Neural cell (in vitro differentiated cells): ENCODE data around the gene EYA2. TPM values are rescaled to one million over a fixed set of nuclear protein-coding genes. Genes with fewer than 3 reads are reported as not detected.

Experiments
- H2AFZ ChIP-seq: fragments of 200-600, 300-800 bp; sonication (generic), shearing (Covaris generic); 2 replicates; pipeline ENCODE4 v1.6.0; 2014; ENCODE audit warnings: low read depth, mild to moderate bottlenecking, antibody characterized with exemption, low read length, moderate library complexity
- H3F3A ChIP-seq: fragments of 200-600 bp; shearing (Covaris generic); 2 replicates; pipeline ENCODE4 v1.6.1; 2016; ENCODE audit warnings: mild to moderate bottlenecking, moderate library complexity, mixed read lengths, antibody characterized with exemption, low read length; ENCODE audit not compliant: insufficient read depth, poor library complexity, severe bottlenecking
- H3K27ac ChIP-seq: fragments of 200-600, 300-800 bp; sonication (generic), shearing (Covaris generic); 2 replicates; pipeline ENCODE4 v1.5.1; 2014; ENCODE audit warnings: mild to moderate bottlenecking, low read length, moderate library complexity
- H3K27me3 ChIP-seq: fragments of 300-800, 200-600 bp; sonication (generic), shearing (Covaris generic); 2 replicates; pipeline ENCODE4 v1.6.0; 2014; ENCODE audit warnings: mild to moderate bottlenecking, low read depth, low read length, moderate library complexity; ENCODE audit not compliant: insufficient read depth
- H3K36me3 ChIP-seq: fragments of 300-800, 200-600 bp; sonication (generic), shearing (Covaris generic); 2 replicates; pipeline ENCODE4 v1.5.1; 2014; ENCODE audit warnings: mild to moderate bottlenecking, antibody characterized with exemption, low read length, moderate library complexity; ENCODE audit not compliant: insufficient read depth
- H3K4me2 ChIP-seq: fragments of 300-800, 200-600 bp; sonication (generic), shearing (Covaris generic); 2 replicates; pipeline ENCODE4 v1.6.0; 2014; ENCODE audit warnings: mild to moderate bottlenecking, low read length
- H3K4me3 ChIP-seq: fragments of 300-800, 200-600 bp; sonication (generic), shearing (Covaris generic); 2 replicates; pipeline ENCODE4 v1.5.1; 2014; ENCODE audit warnings: mild to moderate bottlenecking, low read length, moderate library complexity
- H3K79me2 ChIP-seq: fragments of 200-600 bp; shearing (Covaris generic); replicated peaks from 2 replicates; pipeline ENCODE4 v1.6.0; 2014; ENCODE audit warnings: mild to moderate bottlenecking, low read length, moderate library complexity; ENCODE audit not compliant: insufficient read depth
- H3K9ac ChIP-seq: fragments of 300-800, 200-600 bp; sonication (generic), shearing (Covaris generic); 2 replicates; pipeline ENCODE4 v1.6.1; 2016; ENCODE audit warnings: mild to moderate bottlenecking, low read length, mixed read lengths
- H3K9me2 ChIP-seq: fragments of 200-600 bp; shearing (Covaris generic); 2 replicates; pipeline ENCODE4 v1.6.1; 2016; ENCODE audit warnings: mild to moderate bottlenecking, low read length, mixed read lengths; ENCODE audit not compliant: insufficient read depth
- H3K9me3 ChIP-seq: fragments of 200-600, 300-800 bp; sonication (generic), shearing (Covaris generic); 2 replicates; pipeline ENCODE4 v1.6.1; 2016; ENCODE audit warnings: mild to moderate bottlenecking, mixed run types, low read length, moderate library complexity, mixed read lengths
- H4K20me1 ChIP-seq: fragments of 200-600 bp; shearing (Covaris generic); 2 replicates; pipeline ENCODE4 v1.6.1; 2016; ENCODE audit warnings: mild to moderate bottlenecking, mixed run types; ENCODE audit not compliant: insufficient read depth
- CTCF ChIP-seq: fragments of 450-650 bp; IDR thresholded peaks from 2 replicates; pipeline ENCODE4 v1.5.1; 2014; ENCODE audit warnings: antibody characterized with exemption, mild to moderate bottlenecking, moderate library complexity; ENCODE audit not compliant: poor library complexity, severe bottlenecking
- EP300 ChIP-seq: fragments of 450-650 bp; conservative IDR thresholded peaks from 2 replicates; pipeline ENCODE4 v1.6.1; 2014; ENCODE audit warnings: antibody characterized with exemption, mild to moderate bottlenecking, moderate library complexity; ENCODE audit not compliant: poor library complexity, severe bottlenecking
- EZH2 ChIP-seq: fragments of 200-600, 300-800 bp; shearing (Covaris generic), sonication (generic); IDR thresholded peaks from 2 replicates; pipeline ENCODE4 v1.6.1; 2014; ENCODE audit warnings: antibody characterized with exemption, low read length, borderline replicate concordance, mild to moderate bottlenecking; ENCODE audit not compliant: insufficient read depth, poor library complexity, severe bottlenecking
- MXI1 ChIP-seq: fragments of 450-650 bp; conservative IDR thresholded peaks from 2 replicates; pipeline ENCODE4 v1.6.1; 2014; ENCODE audit warnings: antibody characterized with exemption, mild to moderate bottlenecking; ENCODE audit not compliant: poor library complexity, severe bottlenecking
- POLR2AphosphoS5 ChIP-seq: IDR thresholded peaks from 2 replicates; pipeline ENCODE4 v1.6.1; 2012
- RAD21 ChIP-seq: fragments of 450-650 bp; conservative IDR thresholded peaks from 2 replicates; pipeline ENCODE4 v1.6.1; 2014; ENCODE audit warnings: antibody characterized with exemption, mild to moderate bottlenecking, moderate library complexity
- REST ChIP-seq: IDR thresholded peaks from 2 replicates; pipeline ENCODE4 v1.6.1; 2012; ENCODE audit warnings: borderline replicate concordance
- SMC3 ChIP-seq: fragments of 450-650 bp; conservative IDR thresholded peaks from 2 replicates; pipeline ENCODE4 v1.6.1; 2014; ENCODE audit warnings: antibody characterized with exemption, mild to moderate bottlenecking, moderate library complexity; ENCODE audit not compliant: poor library complexity
- TAF1 ChIP-seq: IDR thresholded peaks from 2 replicates; pipeline ENCODE4 v1.6.1; 2012; ENCODE audit warnings: low read depth
- polyA plus RNA-seq: library from polyadenylated mRNA; depleted of rRNA; stranded (reverse); fragments of >200 nt; gene quantifications from 2 replicates; pipeline ENCODE4 v1.2.3, GENCODE V29; 2014

Gene EYA2
- polyA plus RNA-seq, 1 donor from 2014 or later: 0.88 TPM

GRCh38 chr20:46937157-46937523, 42.5 kb downstream of the EYA2 start:
- Histone ChIP-seq H3K4me3 (no peak overlapping the region), H3K36me3 (no peaks in the 10 kb centered on the region), H3K9me2 (no peaks in the 10 kb centered on the region), H3K27ac (no peak overlapping the region), H3K9ac (no peak overlapping the region), H3K9me3 (no peaks in the 10 kb centered on the region), H2AFZ (no peak overlapping the region), H3F3A (no peaks in the 10 kb centered on the region), H4K20me1 (no peaks in the 10 kb centered on the region), H3K79me2 (no peaks in the 10 kb centered on the region), H3K4me2 (no peak overlapping the region), H3K27me3 (no peaks in the 10 kb centered on the region)
- TF ChIP-seq RAD21: no peak
- no peak for TF ChIP-seq REST
- no peak for TF ChIP-seq TAF1
- no peak for TF ChIP-seq SMC3
- TF ChIP-seq EZH2: no peak
- no peak for TF ChIP-seq EP300
- TF ChIP-seq CTCF: no peak
- no peak for TF ChIP-seq MXI1
- no peak for TF ChIP-seq POLR2AphosphoS5

GRCh38 chr20:46937533-46938226, 43.0 kb downstream of the EYA2 start:
- Histone ChIP-seq H3K9me3 (no peaks in the 10 kb centered on the region), H3K4me3 (no peak overlapping the region), H3K27ac (no peak overlapping the region), H3K36me3 (no peaks in the 10 kb centered on the region), H3F3A (no peaks in the 10 kb centered on the region), H3K27me3 (no peaks in the 10 kb centered on the region), H4K20me1 (no peaks in the 10 kb centered on the region), H3K4me2 (no peak overlapping the region), H2AFZ (no peak overlapping the region), H3K9ac (no peak overlapping the region), H3K79me2 (no peaks in the 10 kb centered on the region), H3K9me2 (no peaks in the 10 kb centered on the region)
- TF ChIP-seq SMC3 (no peak), REST (no peak), EP300 (no peak)
